ENCODE data around the gene ANXA5.

- TF ChIP-seq EZH2 (IDR thresholded peaks at IDR 0.05; ENCODE audit: low read depth): no peak
- no peak for TF ChIP-seq CTCF (conservative IDR thresholded peaks at IDR 0.05)
These were observed 34.6 kb downstream of the ANXA5 start for GRCh38 chr4:121662225-121662624.

Data from PC-9 (cell line).